HCT116 (cell line): Measurements from ENCODE around the gene PACRG. TPM values are rescaled to one million over a fixed set of nuclear protein-coding genes. Genes with fewer than 3 reads are reported as not detected.

Source experiments
- ATAC-seq: fragments of 200-7000 bp; cut with Tn5 transposase; 2 replicates; pipeline ENCODE4 v1.9.1; 2020; ENCODE audit warnings: mild to moderate bottlenecking, moderate library complexity
- BruUV-seq: library from RNA; stranded (reverse); fragments of 400-500 nt; replicated peaks from 2 replicates; lab custom pipeline; 2021; lab: Mats Ljungman, UMichigan
- CTCF ChIA-PET: fragments of 300-600 bp; sonication (Branson Sonifier 250); formaldehyde crosslinking; loops from one replicate; lab custom pipeline; 2021; ENCODE audit warnings: antibody characterized with exemption; lab: Charles Lee
- POLR2A ChIA-PET: fragments of 300-600, 350-600 bp; sonication (Branson Sonifier 250); formaldehyde crosslinking; loops from one replicate; lab custom pipeline; 2021; ENCODE audit warnings: antibody characterized with exemption; lab: Charles Lee
- RAD21 ChIA-PET, 2 experiments: fragments of 300-600 bp; sonication (Branson Sonifier 250); formaldehyde crosslinking; loops; one replicate each; lab custom pipeline; 2023; ENCODE audit warnings: low total read pairs in 2 of 2; ENCODE audit not compliant: uncharacterized antibody in 2 of 2, unreplicated experiment in 2 of 2, low non-redundant PET in 1 of 2; lab: Charles Lee
- DNase-seq: peaks from one replicate; pipeline ENCODE4 v3.0.0-alpha.2; 2010; ENCODE audit warnings: low read depth, low spot score
- H2AFZ ChIP-seq: fragments of 200-600 bp; shearing (Covaris generic), sonication (generic); 2 replicates; pipeline ENCODE4 v1.6.1; 2017; ENCODE audit warnings: low read depth, mixed run types, mixed read lengths, antibody characterized with exemption, low read length; ENCODE audit not compliant: poor library complexity, severe bottlenecking
- H3K27ac ChIP-seq: 2 replicates; pipeline ENCODE4 v1.5.1; 2012; ENCODE audit warnings: low read depth, low read length
- H3K27me3 ChIP-seq: fragments of 200-600 bp; sonication (generic); 2 replicates; pipeline ENCODE4 v1.6.1; 2016; ENCODE audit warnings: mixed run types, low read length, mixed read lengths; ENCODE audit not compliant: insufficient read depth
- H3K36me3 ChIP-seq, 2 experiments: fragments of 200-500 bp in 1 of 2; fragments of 200-600 bp in 1 of 2; sonication (Bioruptor generic) in 1 of 2; sonication (generic) in 1 of 2; 2 replicates each; pipeline versions ENCODE4 v1.5.1 to v1.6.1; 2014 to 2016; ENCODE audit warnings: low read length in 2 of 2, inconsistent platforms in 1 of 2, mixed read lengths in 1 of 2, mixed run types in 1 of 2; ENCODE audit not compliant: insufficient read depth in 2 of 2, control insufficient read depth in 1 of 2
- H3K4me1 ChIP-seq, 2 experiments: fragments of 200-600 bp in 1 of 2; sonication (generic) in 1 of 2; 2 replicates each; pipeline versions ENCODE4 v1.5.1 to v1.6.1; 2012 to 2017; ENCODE audit warnings: low read length in 2 of 2, inconsistent platforms in 1 of 2, mild to moderate bottlenecking in 1 of 2, mixed read lengths in 1 of 2, mixed run types in 1 of 2, moderate library complexity in 1 of 2; ENCODE audit not compliant: insufficient read depth in 2 of 2, control insufficient read depth in 1 of 2
- H3K4me2 ChIP-seq: fragments of 200-600 bp; sonication (generic); 2 replicates; pipeline ENCODE4 v1.6.1; 2017; ENCODE audit warnings: mixed run types, low read length, mixed read lengths
- H3K4me3 ChIP-seq, 2 experiments: fragments of 200-600 bp in 1 of 2; sonication (generic) in 1 of 2; replicated peaks in 1 of 2; 2 replicates each; pipeline ENCODE4 v1.5.1; 2011 to 2016; ENCODE audit warnings: low read length in 2 of 2, control low read depth in 1 of 2, low read depth in 1 of 2, mild to moderate bottlenecking in 1 of 2, mixed read lengths in 1 of 2, mixed run types in 1 of 2
- H3K79me2 ChIP-seq: fragments of 200-600 bp; sonication (generic); 2 replicates; pipeline ENCODE4 v1.6.1; 2017; ENCODE audit warnings: mild to moderate bottlenecking, mixed run types, low read length, moderate library complexity, mixed read lengths; ENCODE audit not compliant: insufficient read depth
- H3K9ac ChIP-seq: fragments of 200-600 bp; sonication (generic); 2 replicates; pipeline ENCODE4 v1.6.1; 2016; ENCODE audit warnings: low read length, mixed read lengths
- H3K9me2 ChIP-seq: fragments of 200-600 bp; sonication (generic), shearing (Covaris generic); 2 replicates; pipeline ENCODE4 v1.6.1; 2017; ENCODE audit warnings: mixed run types, mild to moderate bottlenecking, moderate library complexity; ENCODE audit not compliant: insufficient read depth
- H3K9me3 ChIP-seq, 2 experiments: fragments of 200-500 bp in 1 of 2; fragments of 200-600 bp in 1 of 2; sonication (Bioruptor generic) in 1 of 2; sonication (generic) in 1 of 2; 2 replicates each; pipeline ENCODE4 v1.6.1; 2014 to 2017; ENCODE audit warnings: low read length in 2 of 2, mixed read lengths in 2 of 2, inconsistent platforms in 1 of 2, low read depth in 1 of 2, mild to moderate bottlenecking in 1 of 2, mixed run types in 1 of 2, moderate library complexity in 1 of 2; ENCODE audit not compliant: control insufficient read depth in 1 of 2, insufficient read depth in 1 of 2
- H4K20me1 ChIP-seq: fragments of 200-600 bp; sonication (generic), shearing (Covaris generic); 2 replicates; pipeline ENCODE4 v1.6.1; 2017; ENCODE audit warnings: mixed run types, mild to moderate bottlenecking, moderate library complexity; ENCODE audit not compliant: insufficient read depth
- ATF3 ChIP-seq: IDR thresholded peaks from 2 replicates; pipeline ENCODE4 v1.6.1; 2012
- CBX3 ChIP-seq: IDR thresholded peaks from 2 replicates; pipeline ENCODE4 v1.6.1; 2012; ENCODE audit warnings: low read depth
- CTCF ChIP-seq, 3 experiments: fragments of 200-600 bp in 1 of 3; sonication (generic) in 1 of 3; IDR thresholded peaks in 2 of 3; conservative IDR thresholded peaks in 1 of 3; 2 replicates each; pipeline ENCODE4 v1.5.1; 2012 to 2017; ENCODE audit warnings: low read depth in 2 of 3, low read length in 2 of 3, antibody characterized with exemption in 1 of 3, borderline replicate concordance in 1 of 3, control low read depth in 1 of 3, mild to moderate bottlenecking in 1 of 3, mixed read lengths in 1 of 3, mixed run types in 1 of 3, moderate library complexity in 1 of 3; ENCODE audit not compliant: insufficient read depth in 1 of 3
- EGR1 ChIP-seq: IDR thresholded peaks from 2 replicates; pipeline ENCODE4 v1.6.1; 2012; ENCODE audit warnings: low read depth
- EZH2 ChIP-seq: fragments of 200-600 bp; sonication (generic); IDR thresholded peaks from 2 replicates; pipeline ENCODE4 v1.6.1; 2017; ENCODE audit warnings: antibody characterized with exemption, mixed run types
- FOSL1 ChIP-seq: IDR thresholded peaks from 2 replicates; pipeline ENCODE4 v1.6.1; 2012; ENCODE audit warnings: low read depth
- MAX ChIP-seq: IDR thresholded peaks from 2 replicates; pipeline ENCODE4 v1.6.1; 2012
- POLR2AphosphoS5 ChIP-seq: IDR thresholded peaks from 2 replicates; pipeline ENCODE4 v1.6.1; 2011; ENCODE audit warnings: mild to moderate bottlenecking, low read depth, low read length, moderate library complexity
- REST ChIP-seq: IDR thresholded peaks from 2 replicates; pipeline ENCODE4 v1.6.1; 2012; ENCODE audit warnings: low read depth
- SIN3A ChIP-seq: IDR thresholded peaks from 2 replicates; pipeline ENCODE4 v1.6.1; 2012; ENCODE audit warnings: low read depth
- SP1 ChIP-seq: IDR thresholded peaks from 2 replicates; pipeline ENCODE4 v1.6.1; 2012; ENCODE audit warnings: low read depth
- SRF ChIP-seq: IDR thresholded peaks from 2 replicates; pipeline ENCODE4 v1.6.1; 2012; ENCODE audit warnings: low read depth
- TCF7L2 ChIP-seq: IDR thresholded peaks from 2 replicates; pipeline ENCODE4 v1.7.0; 2011; ENCODE audit warnings: borderline replicate concordance, inconsistent platforms; ENCODE audit not compliant: insufficient read depth, insufficient read length; ENCODE audit errors: extremely low read depth
- ZBTB33 ChIP-seq: IDR thresholded peaks from 2 replicates; pipeline ENCODE4 v1.6.1; 2011; ENCODE audit warnings: mild to moderate bottlenecking, low read length, moderate library complexity; ENCODE audit not compliant: insufficient replicate concordance; ENCODE audit errors: extremely low read depth
- ZNF274 ChIP-seq: fragments of 200-500 bp; sonication (Bioruptor generic); IDR thresholded peaks from 2 replicates; pipeline ENCODE4 v1.6.1; 2014; ENCODE audit warnings: mild to moderate bottlenecking, low read depth, low read length, inconsistent platforms
- intact Hi-C: fragments of 100-400 bp; cut with micrococcal nuclease; formaldehyde crosslinking; loops from 2 replicates; pipeline ENCODE4 v1.10.0; 2022
- total RNA-seq: library from RNA; stranded (reverse); gene quantifications from one replicate; pipeline ENCODE4 v1.2.1, GENCODE V29; 2021; ENCODE audit not compliant: unreplicated experiment

The PACRG gene
- total RNA-seq, 1 experiment from 2014 or later: 0.71 TPM

GRCh38 chr6:163229050-163229449 is 501.3 kb downstream of the PACRG start (continued):
- TF ChIP-seq ATF3 (no peak), FOSL1 (no peak), SP1 (no peak)

GRCh38 chr6:163230901-163231300 is 503.1 kb downstream of the PACRG start:
- Histone ChIP-seq H3K9me3 (no peaks in the 10 kb centered on the region), H3K4me2 (no peak overlapping the region), H4K20me1 (no peaks in the 10 kb centered on the region), H3K79me2 (no peaks in the 10 kb centered on the region), H3K36me3 (no peaks in the 10 kb centered on the region), H2AFZ (no peak overlapping the region), H3K9me2 (no peaks in the 10 kb centered on the region), H3K27me3 (no peaks in the 10 kb centered on the region), H3K9ac (no peak overlapping the region), H3K4me3 (no peak overlapping the region), H3K27ac (no peak overlapping the region), H3K4me1 (no peaks in the 10 kb centered on the region)
- ATAC-seq: no peak
- ChIA-PET CTCF (no interaction called here), POLR2A (no interaction called here), RAD21 (no interaction called here)
- intact Hi-C loops: no loop called here
- no TSS peak for BruUV-seq
- TF ChIP-seq FOSL1 (no peak), REST (no peak), SRF (no peak), CBX3 (no peak), ZBTB33 (no peak), TCF7L2 (no peak), POLR2AphosphoS5 (no peak), EGR1 (no peak), CTCF (IDR thresholded peaks at IDR 0.05 in 2 of 3, conservative IDR thresholded peaks at IDR 0.05 in 1 of 3; ENCODE audit: borderline replicate concordance in 1 of 3, insufficient read depth in 1 of 3, low read depth in 2 of 3, low read length in 2 of 3) (no peak), SIN3A (no peak), SP1 (no peak), MAX (no peak), ZNF274 (no peak), EZH2 (no peak)
- DNase-seq: no peak
